Stimulated activated naive B cell treated with anti-CD40 and anti-IgM and Interleukin-4, amounts not matched to agents 10 μg/mL and 1 μg/mL and 100 μg/mL, for 72 hours (primary cell): Measurements from ENCODE around the gene WNT7B.

ENCODE experiments used
- ATAC-seq, 2 donors: fragments of 150-1000 bp; cut with Tn5 transposase; replicated peaks; 2 replicates each; pipeline ENCODE4 v1.10.0; 2021; ENCODE audit warnings: moderate library complexity in 1 of 2
- DNase-seq: peaks from one replicate; pipeline ENCODE4 v3.0.0; 2021
- H3K27ac Mint-ChIP-seq: one replicate; pipeline ENCODE4 v1.8.0; 2022; ENCODE audit warnings: mild to moderate bottlenecking, mixed read lengths
- H3K27me3 Mint-ChIP-seq, 2 donors: one replicate each; pipeline ENCODE4 v1.8.0; 2022; ENCODE audit warnings: mixed read lengths in 2 of 2
- H3K36me3 Mint-ChIP-seq, 2 donors: one replicate each; pipeline ENCODE4 v1.8.0; 2022; ENCODE audit warnings: mixed read lengths in 2 of 2, mild to moderate bottlenecking in 1 of 2
- H3K4me1 Mint-ChIP-seq, 2 donors: one replicate each; pipeline ENCODE4 v1.8.0; 2022; ENCODE audit warnings: mixed read lengths in 2 of 2, mild to moderate bottlenecking in 1 of 2
- H3K4me3 Mint-ChIP-seq, 2 donors: one replicate each; pipeline ENCODE4 v1.8.0; 2022; ENCODE audit warnings: mild to moderate bottlenecking in 2 of 2, mixed read lengths in 2 of 2, moderate library complexity in 1 of 2
- H3K9me3 Mint-ChIP-seq, 2 donors: one replicate each; pipeline ENCODE4 v1.8.0; 2022; ENCODE audit warnings: mixed read lengths in 2 of 2, mild to moderate bottlenecking in 1 of 2

WNT7B gene

GRCh38 chr22:45934168-45934564 lies 42.8 kb downstream of the WNT7B start:
- no peak overlapping the region for H3K27ac Mint-ChIP-seq
- peaks cover 2 to 3% of the 10 kb centered on the region in 2 donors for H3K36me3 Mint-ChIP-seq
- peaks cover 45 to 62% of the 10 kb centered on the region in 2 donors for H3K27me3 Mint-ChIP-seq
- H3K4me1 Mint-ChIP-seq: peaks cover 1 to 7% of the 10 kb centered on the region in 2 donors
- peaks cover 3 to 10% of the 10 kb centered on the region in 2 donors for H3K9me3 Mint-ChIP-seq
- DNase-seq (no peak), ATAC-seq (no peak)
- H3K4me3 Mint-ChIP-seq: no peak overlapping the region

GRCh38 chr22:45933506-45934167 lies 43.3 kb downstream of the WNT7B start:
- no peak for DNase-seq
- H3K27ac Mint-ChIP-seq: no peak overlapping the region
- peaks cover 3 to 10% of the 10 kb centered on the region in 2 donors for H3K9me3 Mint-ChIP-seq
- no peak for ATAC-seq
- H3K4me3 Mint-ChIP-seq: no peak overlapping the region
- H3K4me1 Mint-ChIP-seq: peaks cover 1 to 7% of the 10 kb centered on the region in 2 donors
- H3K27me3 Mint-ChIP-seq: peaks cover 47 to 68% of the 10 kb centered on the region in 2 donors
- peaks cover 2 to 3% of the 10 kb centered on the region in 2 donors for H3K36me3 Mint-ChIP-seq

- H3K27ac Mint-ChIP-seq: no peak overlapping the region
- no peak overlapping the region for H3K4me3 Mint-ChIP-seq
- peaks cover 49 to 63% of the 10 kb centered on the region in 2 donors for H3K27me3 Mint-ChIP-seq
- DNase-seq (no peak), ATAC-seq (no peak)
- H3K4me1 Mint-ChIP-seq: peaks cover 1 to 7% of the 10 kb centered on the region in 2 donors
- H3K36me3 Mint-ChIP-seq: no peaks in the 10 kb centered on the region
- peaks cover 0 to 4% of the 10 kb centered on the region in 2 donors for H3K9me3 Mint-ChIP-seq
Measured at GRCh38 chr22:45932071-45932470, 44.9 kb downstream of the WNT7B start.

DNA sequence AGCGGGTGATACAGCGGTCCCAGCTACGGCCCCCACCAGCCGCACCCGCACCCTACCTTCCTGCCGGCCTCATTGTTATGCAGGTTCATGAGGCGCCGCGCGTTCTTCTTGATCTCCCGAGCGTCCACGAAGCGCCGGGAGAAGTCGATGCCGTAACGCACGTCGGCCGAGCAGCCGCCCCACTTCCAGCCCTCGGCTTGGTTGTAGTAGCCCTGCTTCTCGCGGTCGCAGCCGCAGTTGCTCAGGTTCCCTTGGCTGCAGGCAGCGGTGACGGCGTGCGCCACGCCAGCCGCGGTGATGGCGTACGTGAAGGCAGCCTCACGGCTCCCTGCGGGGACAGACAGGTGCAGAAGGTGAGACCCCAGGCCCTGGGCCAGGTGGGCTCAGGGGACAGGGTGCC lies 45.9 kb downstream of the WNT7B start:
- ATAC-seq: no peak

GRCh38 chr22:45930324-45930723 lies 46.6 kb downstream of the WNT7B start:
- no peak overlapping the region for H3K4me3 Mint-ChIP-seq
- ATAC-seq (no peak), DNase-seq (no peak)
- H3K9me3 Mint-ChIP-seq: peaks cover 0 to 4% of the 10 kb centered on the region in 2 donors
- H3K27me3 Mint-ChIP-seq: peaks cover 45 to 58% of the 10 kb centered on the region in 2 donors
- H3K36me3 Mint-ChIP-seq: no peaks in the 10 kb centered on the region
- no peak overlapping the region for H3K27ac Mint-ChIP-seq
- H3K4me1 Mint-ChIP-seq: peaks cover 1 to 7% of the 10 kb centered on the region in 2 donors

More for the DNA sequence above, 45.9 kb downstream of the WNT7B start:
- no peak for DNase-seq
- Mint-ChIP-seq H3K4me3 (no peak overlapping the region), H3K36me3 (no peaks in the 10 kb centered on the region), H3K9me3 (peaks cover 0 to 4% of the 10 kb centered on the region in 2 donors), H3K27ac (no peak overlapping the region), H3K4me1 (peaks cover 1 to 7% of the 10 kb centered on the region in 2 donors), H3K27me3 (peaks cover 49 to 63% of the 10 kb centered on the region in 2 donors)

DNA sequence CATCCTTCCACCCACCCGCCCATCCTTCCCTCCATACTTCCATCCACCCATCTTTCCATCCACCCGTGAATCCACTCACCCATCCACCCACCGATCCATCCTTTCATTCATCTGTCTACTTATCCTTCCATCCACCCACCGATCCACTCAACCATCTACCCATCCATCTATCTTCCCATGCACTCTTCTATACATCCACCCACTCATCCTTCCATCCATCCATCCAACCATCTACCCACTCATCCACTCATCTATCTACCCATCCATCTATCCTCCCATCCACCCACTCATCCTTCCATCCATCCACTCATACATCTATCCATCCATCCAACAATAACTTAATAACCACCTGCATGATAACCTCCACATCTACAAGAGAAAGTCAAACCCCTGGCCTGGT lies 47.3 kb downstream of the WNT7B start:
- Mint-ChIP-seq H3K36me3 (no peaks in the 10 kb centered on the region), H3K27me3 (peaks cover 41 to 51% of the 10 kb centered on the region in 2 donors), H3K9me3 (peaks cover 0 to 4% of the 10 kb centered on the region in 2 donors), H3K4me1 (peaks cover 1 to 7% of the 10 kb centered on the region in 2 donors), H3K27ac (no peak overlapping the region), H3K4me3 (no peak overlapping the region)
- ATAC-seq: no peak
- DNase-seq: no peak

- H3K36me3 Mint-ChIP-seq: no peaks in the 10 kb centered on the region
- peaks cover 1 to 7% of the 10 kb centered on the region in 2 donors for H3K4me1 Mint-ChIP-seq
- H3K27ac Mint-ChIP-seq: no peak overlapping the region
- peaks cover 40 to 50% of the 10 kb centered on the region in 2 donors for H3K27me3 Mint-ChIP-seq
- H3K4me3 Mint-ChIP-seq: no peak overlapping the region
- ATAC-seq (no peak), DNase-seq (no peak)
- peaks cover 0 to 4% of the 10 kb centered on the region in 2 donors for H3K9me3 Mint-ChIP-seq
Measured at GRCh38 chr22:45928726-45929368, 48.1 kb downstream of the WNT7B start.

DNA sequence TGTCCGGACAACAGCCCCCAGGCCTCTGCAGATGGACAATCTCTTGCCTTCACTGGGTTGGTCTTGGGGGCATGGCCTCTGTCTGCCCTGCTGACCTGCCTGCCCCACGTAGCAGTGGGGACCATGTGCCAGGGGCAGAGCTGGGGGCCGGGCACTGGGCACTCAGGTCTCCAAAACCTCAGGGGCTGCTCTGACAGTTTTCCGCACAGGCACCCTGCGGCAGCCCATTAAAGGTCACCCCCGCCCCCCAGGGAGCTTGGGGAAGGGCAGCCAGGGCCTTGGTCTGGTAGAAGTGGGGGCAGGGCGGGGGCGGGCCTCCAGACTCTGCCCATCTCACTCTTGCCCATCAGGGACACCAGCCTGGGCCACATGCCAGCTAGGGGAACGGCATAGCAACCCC lies 49.9 kb downstream of the WNT7B start:
- Mint-ChIP-seq H3K27ac (no peak overlapping the region), H3K36me3 (no peaks in the 10 kb centered on the region), H3K4me1 (peaks cover 0 to 1% of the 10 kb centered on the region in 2 donors), H3K27me3 (peaks cover 25 to 40% of the 10 kb centered on the region in 2 donors), H3K4me3 (no peak overlapping the region), H3K9me3 (peaks cover 0 to 4% of the 10 kb centered on the region in 2 donors)
- no peak for DNase-seq
- ATAC-seq: no peak

DNA sequence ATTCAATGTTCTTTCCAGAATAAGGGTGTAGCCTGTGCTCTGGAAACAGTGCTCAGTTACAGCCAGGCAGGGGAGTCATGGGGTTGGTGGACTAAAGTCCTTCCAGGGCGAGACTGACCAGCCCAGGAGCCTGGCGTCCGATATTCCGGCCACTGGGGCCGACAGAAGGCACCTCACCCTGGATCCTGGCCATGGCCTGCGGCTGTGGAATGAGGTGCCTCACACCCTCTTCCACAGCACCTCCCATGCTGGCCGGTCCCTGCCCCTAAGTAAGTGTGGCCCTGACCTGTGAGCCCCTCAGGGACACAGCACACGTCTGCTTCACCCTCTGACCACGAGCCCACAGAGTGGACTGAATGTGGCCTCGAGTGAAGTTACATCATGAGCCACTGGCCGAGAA lies 50.5 kb downstream of the WNT7B start:
- H3K9me3 Mint-ChIP-seq: peaks cover 0 to 4% of the 10 kb centered on the region in 2 donors
- H3K27ac Mint-ChIP-seq: no peak overlapping the region
- ATAC-seq: no peak
- H3K36me3 Mint-ChIP-seq: no peaks in the 10 kb centered on the region
- no peaks in the 10 kb centered on the region for H3K4me1 Mint-ChIP-seq
- H3K27me3 Mint-ChIP-seq: peaks cover 20 to 34% of the 10 kb centered on the region in 2 donors
- H3K4me3 Mint-ChIP-seq: no peak overlapping the region
- DNase-seq: no peak

- H3K36me3 Mint-ChIP-seq: no peaks in the 10 kb centered on the region
Measured at GRCh38 chr22:45925811-45926351, 51.1 kb downstream of the WNT7B start.

DNA sequence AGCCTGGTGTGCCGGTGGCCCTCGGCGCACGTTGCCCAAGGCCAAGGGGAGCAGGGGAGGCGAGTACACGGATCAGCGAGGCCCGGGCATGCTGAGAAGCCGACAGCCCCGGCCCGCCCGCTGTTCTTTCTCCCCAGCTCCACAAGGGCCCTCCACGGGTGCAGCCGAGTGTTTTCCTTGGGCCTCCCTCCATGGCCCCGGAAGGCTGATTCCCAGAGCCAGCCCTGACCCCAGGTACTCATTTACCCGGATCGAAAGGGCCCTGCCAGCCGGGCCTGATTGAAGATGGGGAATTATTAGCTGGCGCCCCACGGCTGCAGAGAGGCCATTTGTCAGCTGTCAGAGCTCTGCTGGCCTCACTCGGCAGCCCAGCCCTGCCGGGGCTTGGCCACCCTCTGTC lies 53.1 kb downstream of the WNT7B start:
- H3K27me3 Mint-ChIP-seq: peaks cover 9 to 25% of the 10 kb centered on the region in 2 donors
- no peaks in the 10 kb centered on the region for H3K36me3 Mint-ChIP-seq

More at GRCh38 chr22:45925811-45926351, 51.1 kb downstream of the WNT7B start:
- H3K27me3 Mint-ChIP-seq: peaks cover 20 to 34% of the 10 kb centered on the region in 2 donors
- no peaks in the 10 kb centered on the region for H3K4me1 Mint-ChIP-seq
- H3K27ac Mint-ChIP-seq: no peak overlapping the region
- no peak for ATAC-seq
- H3K4me3 Mint-ChIP-seq: no peak overlapping the region
- no peak for DNase-seq
- H3K9me3 Mint-ChIP-seq: peaks cover 0 to 4% of the 10 kb centered on the region in 2 donors

GRCh38 chr22:45923212-45923611 lies 53.8 kb downstream of the WNT7B start:
- H3K27me3 Mint-ChIP-seq: peaks cover 5 to 27% of the 10 kb centered on the region in 2 donors
- H3K36me3 Mint-ChIP-seq: no peaks in the 10 kb centered on the region
- DNase-seq: no peak
- no peaks in the 10 kb centered on the region for H3K9me3 Mint-ChIP-seq
- ATAC-seq: no peak
- no peaks in the 10 kb centered on the region for H3K4me1 Mint-ChIP-seq
- no peak overlapping the region for H3K27ac Mint-ChIP-seq
- H3K4me3 Mint-ChIP-seq: no peak overlapping the region

More for the DNA sequence above, 53.1 kb downstream of the WNT7B start:
- H3K27ac Mint-ChIP-seq: peak overlapping the region; percentile 47
- no peaks in the 10 kb centered on the region for H3K9me3 Mint-ChIP-seq
- ATAC-seq (no peak), DNase-seq (no peak)
- no peaks in the 10 kb centered on the region for H3K4me1 Mint-ChIP-seq
- H3K4me3 Mint-ChIP-seq: no peak overlapping the region

- Mint-ChIP-seq H3K4me1 (no peaks in the 10 kb centered on the region), H3K4me3 (no peak overlapping the region), H3K27me3 (peaks cover 9 to 32% of the 10 kb centered on the region in 2 donors), H3K27ac (no peak overlapping the region), H3K36me3 (no peaks in the 10 kb centered on the region), H3K9me3 (no peaks in the 10 kb centered on the region)
- DNase-seq: no peak
- ATAC-seq: no peak
Measured at GRCh38 chr22:45922661-45923060, 54.3 kb downstream of the WNT7B start.

DNA sequence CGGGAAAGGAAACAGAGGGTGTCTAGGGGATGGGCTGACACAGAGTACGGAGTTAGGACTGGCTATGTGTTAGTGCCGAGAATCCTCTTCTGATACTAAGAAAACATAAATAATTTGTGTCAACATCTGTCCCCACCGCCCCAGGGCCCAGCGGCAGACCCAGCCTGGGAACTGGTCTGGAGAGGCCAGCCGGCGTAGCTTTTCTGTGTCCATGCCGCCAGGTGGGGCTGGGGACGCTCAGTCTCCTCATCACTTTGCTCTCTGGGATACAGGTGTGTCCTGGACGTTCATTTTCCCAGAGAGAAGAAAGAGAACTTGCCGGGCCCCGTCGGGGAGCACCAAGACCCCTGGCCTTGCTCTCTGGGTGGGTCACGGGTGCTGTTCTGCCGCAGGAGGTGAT lies 54.7 kb downstream of the WNT7B start:
- ATAC-seq: no peak

More for the DNA sequence above, 54.7 kb downstream of the WNT7B start:
- H3K4me1 Mint-ChIP-seq: no peaks in the 10 kb centered on the region
- H3K27me3 Mint-ChIP-seq: peaks cover 13 to 34% of the 10 kb centered on the region in 2 donors
- no peak overlapping the region for H3K27ac Mint-ChIP-seq
- no peaks in the 10 kb centered on the region for H3K9me3 Mint-ChIP-seq
- no peaks in the 10 kb centered on the region for H3K36me3 Mint-ChIP-seq
- DNase-seq: no peak
- no peak overlapping the region for H3K4me3 Mint-ChIP-seq
